Measurements from ENCODE around the gene FMN1.

Gene FMN1

GRCh38 chr15:32998182-32998581 lies 196.3 kb downstream of the FMN1 start:
- Histone ChIP-seq H3K27me3 (ENCODE audit: control insufficient read depth, insufficient read depth, low read length) (no peaks in the 10 kb centered on the region), H3K9me3 (ENCODE audit: control insufficient read depth, insufficient read depth, low read depth, low read length) (0 out of 2 replicates have a peak, but pooled peaks cover 2% of the 10 kb centered on the region), H3K4me3 (ENCODE audit: low read depth, low read length) (no peak overlapping the region), H3K36me3 (ENCODE audit: control insufficient read depth, insufficient read depth, low read length) (no peaks in the 10 kb centered on the region), H3K27ac (ENCODE audit: low read depth, low read length) (no peak overlapping the region), H3K4me1 (ENCODE audit: control insufficient read depth, insufficient read depth, low read length) (peaks cover 10% of the 10 kb centered on the region), H3K9ac (ENCODE audit: low read length) (no peak overlapping the region)

DNA sequence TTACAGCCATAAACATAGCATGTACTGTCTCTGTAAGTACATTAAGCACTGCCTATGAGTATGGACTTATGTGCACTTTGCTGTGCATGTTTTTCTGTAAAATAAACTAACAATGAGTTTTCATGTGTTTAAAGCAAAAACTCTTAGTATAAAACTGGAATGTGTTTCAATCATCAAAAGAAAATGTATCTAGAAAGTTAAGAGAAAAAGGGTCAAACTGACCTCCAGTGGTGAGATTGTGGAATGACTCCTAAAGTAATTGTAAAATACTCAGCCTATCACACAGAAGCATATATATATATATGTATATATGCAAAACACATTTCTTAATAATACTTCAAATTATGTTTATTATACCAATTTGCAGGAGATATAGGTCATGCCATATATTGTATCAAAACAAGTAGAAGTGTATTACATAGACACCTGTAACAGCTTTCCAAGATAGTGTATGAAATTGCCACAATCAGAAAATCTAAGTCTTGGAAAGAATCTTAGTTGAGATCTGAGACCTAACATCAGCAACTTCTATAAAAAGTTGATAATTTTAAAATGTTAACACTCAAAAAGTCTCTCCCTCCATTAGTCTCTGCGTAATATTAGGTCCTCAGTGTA lies 199.6 kb downstream of the FMN1 start:
- peaks cover 9% of the 10 kb centered on the region; the same call in 1 of the 2 replicates for H3K9me3 ChIP-seq (ENCODE audit: control insufficient read depth, insufficient read depth, low read depth, low read length)
- H3K27me3 ChIP-seq (ENCODE audit: control insufficient read depth, insufficient read depth, low read length): no peaks in the 10 kb centered on the region
- H3K4me3 ChIP-seq (ENCODE audit: low read depth, low read length): no peak overlapping the region
- H3K4me1 ChIP-seq (ENCODE audit: control insufficient read depth, insufficient read depth, low read length): peaks cover 10% of the 10 kb centered on the region
- no peak overlapping the region for H3K9ac ChIP-seq (ENCODE audit: low read length)
- H3K36me3 ChIP-seq (ENCODE audit: control insufficient read depth, insufficient read depth, low read length): no peaks in the 10 kb centered on the region
- H3K27ac ChIP-seq (ENCODE audit: low read depth, low read length): no peak overlapping the region

GRCh38 chr15:32993285-32993684 lies 201.2 kb downstream of the FMN1 start:
- H3K4me3 ChIP-seq (ENCODE audit: low read depth, low read length): no peak overlapping the region
- H3K4me1 ChIP-seq (ENCODE audit: control insufficient read depth, insufficient read depth, low read length): peaks cover 10% of the 10 kb centered on the region
- H3K27ac ChIP-seq (ENCODE audit: low read depth, low read length): no peak overlapping the region
- no peaks in the 10 kb centered on the region for H3K27me3 ChIP-seq (ENCODE audit: control insufficient read depth, insufficient read depth, low read length)
- H3K36me3 ChIP-seq (ENCODE audit: control insufficient read depth, insufficient read depth, low read length): no peaks in the 10 kb centered on the region
- no peak overlapping the region for H3K9ac ChIP-seq (ENCODE audit: low read length)
- H3K9me3 ChIP-seq (ENCODE audit: control insufficient read depth, insufficient read depth, low read depth, low read length): peaks cover 7% of the 10 kb centered on the region; the same call in 1 of the 2 replicates

DNA sequence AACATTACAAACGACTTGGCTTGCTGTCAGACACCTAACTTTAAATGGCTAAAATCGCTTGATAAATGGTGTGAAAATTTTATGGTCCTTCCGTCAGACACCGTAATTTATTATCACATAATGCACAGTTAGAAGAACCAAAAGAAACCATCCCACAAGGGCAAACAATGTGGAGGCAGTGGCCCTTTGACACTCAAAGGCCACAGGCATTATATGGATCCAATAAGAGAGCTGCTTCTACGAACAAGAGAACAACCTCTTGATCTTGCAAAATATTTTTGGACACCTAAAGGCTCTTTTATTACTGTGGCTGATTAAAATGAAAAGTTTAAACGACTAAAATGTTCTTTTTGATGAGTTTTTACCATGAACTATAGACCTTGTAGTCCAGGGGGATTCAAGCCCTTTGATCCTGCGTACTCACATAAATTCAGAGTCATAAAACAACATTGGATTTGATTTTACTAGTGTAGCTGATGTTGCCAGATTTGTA lies 202.8 kb downstream of the FMN1 start:
- no peaks in the 10 kb centered on the region for H3K36me3 ChIP-seq (ENCODE audit: control insufficient read depth, insufficient read depth, low read length)
- no peak overlapping the region for H3K4me3 ChIP-seq (ENCODE audit: low read depth, low read length)
- H3K9ac ChIP-seq (ENCODE audit: low read length): no peak overlapping the region
- no peaks in the 10 kb centered on the region for H3K27me3 ChIP-seq (ENCODE audit: control insufficient read depth, insufficient read depth, low read length)
- H3K4me1 ChIP-seq (ENCODE audit: control insufficient read depth, insufficient read depth, low read length): peaks cover 10% of the 10 kb centered on the region
- H3K9me3 ChIP-seq (ENCODE audit: control insufficient read depth, insufficient read depth, low read depth, low read length): peaks cover 7% of the 10 kb centered on the region; the same call in 1 of the 2 replicates
- H3K27ac ChIP-seq (ENCODE audit: low read depth, low read length): no peak overlapping the region

DNA sequence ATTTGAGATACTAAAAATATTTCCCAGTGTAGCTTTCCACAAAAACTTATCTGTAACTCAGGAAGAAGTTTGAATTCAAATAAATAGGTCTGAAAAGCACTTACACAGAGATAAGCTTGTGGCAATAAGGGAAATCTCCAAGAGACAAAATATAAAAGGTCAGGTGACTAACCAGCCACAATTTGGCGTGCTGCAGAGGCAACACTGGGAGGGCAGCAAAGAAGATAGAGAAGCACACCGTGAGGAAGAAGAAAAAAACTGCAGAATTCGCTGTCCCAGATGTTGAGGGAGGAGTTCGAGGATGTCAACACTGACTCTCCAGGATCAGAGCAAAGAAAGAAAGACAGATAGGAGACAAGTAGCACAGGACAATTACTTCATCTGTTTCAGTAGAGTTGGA lies 204.4 kb downstream of the FMN1 start:
- Histone ChIP-seq H3K4me1 (ENCODE audit: control insufficient read depth, insufficient read depth, low read length) (peaks cover 10% of the 10 kb centered on the region), H3K9me3 (ENCODE audit: control insufficient read depth, insufficient read depth, low read depth, low read length) (peaks cover 7% of the 10 kb centered on the region; the same call in 1 of the 2 replicates), H3K36me3 (ENCODE audit: control insufficient read depth, insufficient read depth, low read length) (no peaks in the 10 kb centered on the region), H3K27me3 (ENCODE audit: control insufficient read depth, insufficient read depth, low read length) (no peaks in the 10 kb centered on the region), H3K9ac (ENCODE audit: low read length) (no peak overlapping the region), H3K27ac (ENCODE audit: low read depth, low read length) (no peak overlapping the region), H3K4me3 (ENCODE audit: low read depth, low read length) (no peak overlapping the region)

DNA sequence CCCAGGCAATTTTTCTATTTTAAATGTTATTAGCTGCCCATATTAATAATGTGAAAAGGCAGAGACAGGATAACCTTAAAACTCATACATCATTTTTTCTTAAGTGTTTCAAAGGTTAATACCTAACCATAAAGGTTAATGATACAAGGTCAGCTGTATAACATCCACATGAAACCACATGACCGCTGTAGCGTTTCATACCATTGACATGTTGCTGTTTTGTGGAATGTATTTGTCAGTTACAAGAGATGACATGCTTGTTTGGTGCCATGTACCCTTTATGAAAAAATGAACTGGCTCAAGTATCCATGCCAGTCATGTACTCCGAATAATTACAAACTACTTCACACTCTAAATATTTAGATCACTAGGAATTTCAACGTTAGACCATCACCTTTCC lies 207.4 kb downstream of the FMN1 start:
- no peaks in the 10 kb centered on the region for H3K36me3 ChIP-seq (ENCODE audit: control insufficient read depth, insufficient read depth, low read length)
- no peaks in the 10 kb centered on the region for H3K27me3 ChIP-seq (ENCODE audit: control insufficient read depth, insufficient read depth, low read length)
- no peaks in the 10 kb centered on the region for H3K4me1 ChIP-seq (ENCODE audit: control insufficient read depth, insufficient read depth, low read length)
- H3K27ac ChIP-seq (ENCODE audit: low read depth, low read length): no peak overlapping the region
- no peak overlapping the region for H3K9ac ChIP-seq (ENCODE audit: low read length)
- peaks cover 7% of the 10 kb centered on the region; the same call in 1 of the 2 replicates for H3K9me3 ChIP-seq (ENCODE audit: control insufficient read depth, insufficient read depth, low read depth, low read length)
- H3K4me3 ChIP-seq (ENCODE audit: low read depth, low read length): no peak overlapping the region

DNA sequence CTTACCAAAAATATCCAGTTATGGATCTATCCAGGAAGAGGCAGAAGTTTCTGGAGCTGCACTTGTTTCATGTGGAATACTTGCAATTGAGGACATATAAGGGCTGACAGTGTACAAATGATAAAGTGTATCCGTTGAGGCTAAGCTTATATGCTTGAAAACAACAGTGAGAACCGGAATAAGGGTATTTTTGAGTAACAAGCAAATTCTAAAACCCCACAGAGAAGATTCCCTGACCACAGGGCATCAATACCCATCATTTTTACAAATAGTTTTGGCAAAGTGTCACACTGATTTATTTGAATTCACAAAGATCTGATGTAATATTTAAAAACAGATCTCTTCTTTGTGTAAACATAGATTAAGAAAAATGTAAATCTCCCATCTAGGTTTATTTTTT lies 208.4 kb downstream of the FMN1 start:
- Histone ChIP-seq H3K4me1 (ENCODE audit: control insufficient read depth, insufficient read depth, low read length) (no peaks in the 10 kb centered on the region), H3K4me3 (ENCODE audit: low read depth, low read length) (no peak overlapping the region), H3K9me3 (ENCODE audit: control insufficient read depth, insufficient read depth, low read depth, low read length) (peaks cover 7% of the 10 kb centered on the region; the same call in 1 of the 2 replicates), H3K9ac (ENCODE audit: low read length) (no peak overlapping the region), H3K27ac (ENCODE audit: low read depth, low read length) (no peak overlapping the region), H3K27me3 (ENCODE audit: control insufficient read depth, insufficient read depth, low read length) (no peaks in the 10 kb centered on the region), H3K36me3 (ENCODE audit: control insufficient read depth, insufficient read depth, low read length) (no peaks in the 10 kb centered on the region)

- Histone ChIP-seq H3K27ac (ENCODE audit: low read depth, low read length) (no peak overlapping the region), H3K9me3 (ENCODE audit: control insufficient read depth, insufficient read depth, low read depth, low read length) (no peaks in the 10 kb centered on the region), H3K4me3 (ENCODE audit: low read depth, low read length) (no peak overlapping the region), H3K27me3 (ENCODE audit: control insufficient read depth, insufficient read depth, low read length) (no peaks in the 10 kb centered on the region), H3K9ac (ENCODE audit: low read length) (no peak overlapping the region), H3K4me1 (ENCODE audit: control insufficient read depth, insufficient read depth, low read length) (no peaks in the 10 kb centered on the region), H3K36me3 (ENCODE audit: control insufficient read depth, insufficient read depth, low read length) (no peaks in the 10 kb centered on the region)
These were observed 210.8 kb downstream of the FMN1 start for GRCh38 chr15:32983679-32984078.

- Histone ChIP-seq H3K27ac (ENCODE audit: low read depth, low read length) (no peak overlapping the region), H3K4me3 (ENCODE audit: low read depth, low read length) (no peak overlapping the region), H3K36me3 (ENCODE audit: control insufficient read depth, insufficient read depth, low read length) (no peaks in the 10 kb centered on the region), H3K9ac (ENCODE audit: low read length) (no peak overlapping the region), H3K4me1 (ENCODE audit: control insufficient read depth, insufficient read depth, low read length) (no peaks in the 10 kb centered on the region), H3K9me3 (ENCODE audit: control insufficient read depth, insufficient read depth, low read depth, low read length) (no peaks in the 10 kb centered on the region), H3K27me3 (ENCODE audit: control insufficient read depth, insufficient read depth, low read length) (no peaks in the 10 kb centered on the region)
These were observed 212.5 kb downstream of the FMN1 start for GRCh38 chr15:32982001-32982400.

- no peaks in the 10 kb centered on the region for H3K9me3 ChIP-seq (ENCODE audit: control insufficient read depth, insufficient read depth, low read depth, low read length)
- H3K36me3 ChIP-seq (ENCODE audit: control insufficient read depth, insufficient read depth, low read length): no peaks in the 10 kb centered on the region
- H3K4me3 ChIP-seq (ENCODE audit: low read depth, low read length): no peak overlapping the region
- H3K27me3 ChIP-seq (ENCODE audit: control insufficient read depth, insufficient read depth, low read length): no peaks in the 10 kb centered on the region
- H3K9ac ChIP-seq (ENCODE audit: low read length): no peak overlapping the region
- no peak overlapping the region for H3K27ac ChIP-seq (ENCODE audit: low read depth, low read length)
- no peaks in the 10 kb centered on the region for H3K4me1 ChIP-seq (ENCODE audit: control insufficient read depth, insufficient read depth, low read length)
These were observed 213.0 kb downstream of the FMN1 start for GRCh38 chr15:32981536-32981935.

- no peaks in the 10 kb centered on the region for H3K4me1 ChIP-seq (ENCODE audit: control insufficient read depth, insufficient read depth, low read length)
- no peak overlapping the region for H3K9ac ChIP-seq (ENCODE audit: low read length)
- no peaks in the 10 kb centered on the region for H3K9me3 ChIP-seq (ENCODE audit: control insufficient read depth, insufficient read depth, low read depth, low read length)
- no peak overlapping the region for H3K4me3 ChIP-seq (ENCODE audit: low read depth, low read length)
- no peaks in the 10 kb centered on the region for H3K27me3 ChIP-seq (ENCODE audit: control insufficient read depth, insufficient read depth, low read length)
- H3K36me3 ChIP-seq (ENCODE audit: control insufficient read depth, insufficient read depth, low read length): no peaks in the 10 kb centered on the region
- no peak overlapping the region for H3K27ac ChIP-seq (ENCODE audit: low read depth, low read length)
These were observed 214.8 kb downstream of the FMN1 start for GRCh38 chr15:32979710-32980109.
